Colonic mucosa (tissue), 4 donors: Measurements from ENCODE around the gene USE1. TPM values are rescaled to one million over a fixed set of nuclear protein-coding genes. Genes with fewer than 3 reads are reported as not detected.

ENCODE experiments used
- DNase-seq: peaks from one replicate; pipeline ENCODE4 v3.0.0-alpha.2; 2020
- H3K27ac ChIP-seq: fragments of 200-600 bp; one replicate; pipeline ENCODE4 v1.8.0; 2021
- H3K27me3 ChIP-seq: fragments of 200-600 bp; one replicate; pipeline ENCODE4 v1.8.0; 2021
- H3K36me3 ChIP-seq: fragments of 200-600 bp; one replicate; pipeline ENCODE4 v1.8.0; 2021
- H3K4me1 ChIP-seq: fragments of 200-600 bp; one replicate; pipeline ENCODE4 v1.8.0; 2021; ENCODE audit warnings: mild to moderate bottlenecking
- H3K4me3 ChIP-seq: fragments of 200-600 bp; one replicate; pipeline ENCODE4 v1.8.0; 2021
- H3K9ac ChIP-seq, 2 donors: one replicate each; pipeline ENCODE4 v1.7.0; 2013; ENCODE audit warnings: control low read depth in 2 of 2, low read depth in 2 of 2, low read length in 2 of 2
- H3K9me3 ChIP-seq: fragments of 200-600 bp; one replicate; pipeline ENCODE4 v1.8.0; 2021
- intact Hi-C: fragments of 100-400 bp; cut with DNase I; formaldehyde crosslinking; loops from one replicate; pipeline ENCODE4 v1.14.1; 2022
- total RNA-seq, 2 donors: library from RNA; stranded (reverse); fragmentation: NEBNext Ultra II Directional in 1 of 2; extraction: Animal tissue kit (Norgen Biotek cat#: 25700) in 1 of 2; gene quantifications; one replicate each; pipeline ENCODE4 v1.2.1, GENCODE V29; 2021
- TF ChIP-seq, protein P1 (sequence below): fragments of 200-600 bp; IDR thresholded peaks from one replicate; pipeline ENCODE4 v1.8.0; 2022; ENCODE audit warnings: antibody characterized with exemption, mild to moderate bottlenecking
- donor health status: healthy.
- donor health status: DM: no; HTN: no; CAD: no.
- donor health status: DM: no; HTN: no; CAD: no.

USE1 gene
- total RNA-seq, 2 donors from 2014 or later = 18.2 to 22.4 TPM

- H3K9me3 ChIP-seq = no peaks in the 10 kb centered on the region
- H3K9ac ChIP-seq = no peak overlapping the region
- intact Hi-C loops = no loop called here
- H3K36me3 ChIP-seq = no peaks in the 10 kb centered on the region
- DNase-seq = no peak
- H3K27me3 ChIP-seq = no peaks in the 10 kb centered on the region
- H3K4me3 ChIP-seq = no peak overlapping the region
- TF ChIP-seq, protein P1, sequence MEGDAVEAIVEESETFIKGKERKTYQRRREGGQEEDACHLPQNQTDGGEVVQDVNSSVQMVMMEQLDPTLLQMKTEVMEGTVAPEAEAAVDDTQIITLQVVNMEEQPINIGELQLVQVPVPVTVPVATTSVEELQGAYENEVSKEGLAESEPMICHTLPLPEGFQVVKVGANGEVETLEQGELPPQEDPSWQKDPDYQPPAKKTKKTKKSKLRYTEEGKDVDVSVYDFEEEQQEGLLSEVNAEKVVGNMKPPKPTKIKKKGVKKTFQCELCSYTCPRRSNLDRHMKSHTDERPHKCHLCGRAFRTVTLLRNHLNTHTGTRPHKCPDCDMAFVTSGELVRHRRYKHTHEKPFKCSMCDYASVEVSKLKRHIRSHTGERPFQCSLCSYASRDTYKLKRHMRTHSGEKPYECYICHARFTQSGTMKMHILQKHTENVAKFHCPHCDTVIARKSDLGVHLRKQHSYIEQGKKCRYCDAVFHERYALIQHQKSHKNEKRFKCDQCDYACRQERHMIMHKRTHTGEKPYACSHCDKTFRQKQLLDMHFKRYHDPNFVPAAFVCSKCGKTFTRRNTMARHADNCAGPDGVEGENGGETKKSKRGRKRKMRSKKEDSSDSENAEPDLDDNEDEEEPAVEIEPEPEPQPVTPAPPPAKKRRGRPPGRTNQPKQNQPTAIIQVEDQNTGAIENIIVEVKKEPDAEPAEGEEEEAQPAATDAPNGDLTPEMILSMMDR = no peak
- H3K27ac ChIP-seq = no peak overlapping the region
- H3K4me1 ChIP-seq = peaks cover 1% of the 10 kb centered on the region
Observed at GRCh38 chr19:17266026-17266425, 50.9 kb downstream of the USE1 start.

- intact Hi-C loops = no loop called here
- H3K9ac ChIP-seq = no peak overlapping the region
- H3K4me3 ChIP-seq = no peak overlapping the region
- no peaks in the 10 kb centered on the region for H3K9me3 ChIP-seq
- DNase-seq = no peak
- no peaks in the 10 kb centered on the region for H3K27me3 ChIP-seq
- TF ChIP-seq, protein P1 = no peak
- no peaks in the 10 kb centered on the region for H3K36me3 ChIP-seq
- H3K27ac ChIP-seq = peak overlapping the region; percentile 3
- no peaks in the 10 kb centered on the region for H3K4me1 ChIP-seq
Observed at GRCh38 chr19:17266589-17266974, 51.4 kb downstream of the USE1 start.

- Histone ChIP-seq H3K9me3 (no peaks in the 10 kb centered on the region), H3K36me3 (no peaks in the 10 kb centered on the region), H3K4me3 (peak within 1 kb of the TSS; percentile 67), H3K27ac (peak within 1 kb of the TSS; percentile 57), H3K27me3 (no peaks in the 10 kb centered on the region), H3K9ac (peak within 1 kb of the TSS; percentile 68 to 87), H3K4me1 (no peaks in the 10 kb centered on the region)
- peak; percentile 98 for DNase-seq
- intact Hi-C loops = no loop called here
- TF ChIP-seq, protein P1 = no peak
Observed at GRCh38 chr19:17266975-17267788, 52.0 kb downstream of the USE1 start, which contains the start of gene BABAM1. Gene BABAM1, plus strand, starts transcription at chr19:17267443. Its CDS starts 1,364 bp downstream, at chr19:17268807.

DNA sequence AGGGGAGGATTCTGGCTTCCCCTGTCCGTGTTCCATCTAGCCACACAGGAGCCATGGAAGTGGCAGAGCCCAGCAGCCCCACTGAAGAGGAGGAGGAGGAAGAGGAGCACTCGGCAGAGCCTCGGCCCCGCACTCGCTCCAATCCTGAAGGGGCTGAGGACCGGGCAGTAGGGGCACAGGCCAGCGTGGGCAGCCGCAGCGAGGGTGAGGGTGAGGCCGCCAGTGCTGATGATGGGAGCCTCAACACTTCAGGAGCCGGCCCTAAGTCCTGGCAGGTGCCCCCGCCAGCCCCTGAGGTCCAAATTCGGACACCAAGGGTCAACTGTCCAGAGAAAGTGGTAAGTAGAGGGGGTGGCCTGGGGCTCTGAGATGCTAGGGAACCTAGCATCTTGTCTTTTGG, 53.6 kb downstream of the USE1 start:
- no peaks in the 10 kb centered on the region for H3K9me3 ChIP-seq
- no peak for DNase-seq
- no peak overlapping the region for H3K9ac ChIP-seq
- H3K36me3 ChIP-seq = no peaks in the 10 kb centered on the region
- H3K4me1 ChIP-seq = no peaks in the 10 kb centered on the region
- H3K27ac ChIP-seq = no peak overlapping the region
- TF ChIP-seq, protein P1 = no peak
- intact Hi-C loops = no loop called here
- no peak overlapping the region for H3K4me3 ChIP-seq
- no peaks in the 10 kb centered on the region for H3K27me3 ChIP-seq

Other genes with a start within 250 kb of the USE1 start
- gene CPAMD8, start 188.5 kb upstream of the USE1 start, total RNA-seq = 1 to 10 TPM; 1.8 to 3.5 TPM
- gene HAUS8, start 139.9 kb upstream of the USE1 start, total RNA-seq = 10 to 100 TPM; 10.6 to 29.8 TPM
- gene MYO9B, start 139.6 kb upstream of the USE1 start, total RNA-seq = 10 to 100 TPM; 56.5 to 89.2 TPM
- gene OCEL1, start 10.9 kb downstream of the USE1 start, total RNA-seq = 10 to 100 TPM; 35.7 to 46.9 TPM
- gene NR2F6, start 30.6 kb downstream of the USE1 start, total RNA-seq = 100 to 1,000 TPM; 129 to 195 TPM
- 1 to 10 TPM; 1.1 to 1.3 TPM for gene USHBP1, start 49.4 kb downstream of the USE1 start, total RNA-seq
- 10 to 100 TPM; 73.7 to 94.7 TPM for gene BABAM1, start 52.1 kb downstream of the USE1 start, total RNA-seq
- under 1 TPM; 0.27 to 0.44 TPM for gene ANKLE1, start 66.5 kb downstream of the USE1 start, total RNA-seq
- 1 to 10 TPM; 4.3 to 5.2 TPM for gene ABHD8, start 88.1 kb downstream of the USE1 start, total RNA-seq
- gene MRPL34, start 90.5 kb downstream of the USE1 start, total RNA-seq = 100 to 1,000 TPM; 127 to 184 TPM
- gene DDA1, start 94.2 kb downstream of the USE1 start, total RNA-seq = 10 to 100 TPM; 39.1 to 45.0 TPM
- 10 to 100 TPM in 1 of 2 donors, 1 to 10 TPM in 1; 8.9 to 13.7 TPM for gene ANO8, start 119.5 kb downstream of the USE1 start, total RNA-seq
- gene GTPBP3, start 122.2 kb downstream of the USE1 start, total RNA-seq = 10 to 100 TPM; 15.4 to 26.9 TPM
- gene PLVAP, start 162.0 kb downstream of the USE1 start, total RNA-seq = 10 to 100 TPM; 20.8 to 47.1 TPM
- not detected for gene CCDC194, start 178.8 kb downstream of the USE1 start, total RNA-seq
- gene BST2, start 190.3 kb downstream of the USE1 start, total RNA-seq = 10 to 100 TPM; 12.8 to 15.6 TPM
- 10 to 100 TPM; 53.1 to 70.1 TPM for gene MVB12A, start 204.7 kb downstream of the USE1 start, total RNA-seq
- not detected for gene TMEM221, start 233.3 kb downstream of the USE1 start, total RNA-seq
- not detected for gene NXNL1, start 245.6 kb downstream of the USE1 start, total RNA-seq